Fibroblast of the aortic adventitia (primary cell): Measurements from ENCODE around the gene PRPH2. TPM values are rescaled to one million over a fixed set of nuclear protein-coding genes. Genes with fewer than 3 reads are reported as not detected.
"Not testable (repeated sequence)": the region's sequence is repeated elsewhere in the genome, so short reads cannot be mapped to it uniquely, and the experiment has no call there.

Experiments
- DNase-seq: peaks from one replicate; pipeline ENCODE4 v3.0.0-alpha.2; 2010; ENCODE audit warnings: low read depth
- H3K4me3 ChIP-seq: 2 replicates; pipeline ENCODE4 v1.5.1; 2011; ENCODE audit warnings: low read depth, mild to moderate bottlenecking, control low read depth, low read length, moderate library complexity
- CTCF ChIP-seq: IDR thresholded peaks from 2 replicates; pipeline ENCODE4 v1.5.1; 2011; ENCODE audit warnings: mild to moderate bottlenecking, low read length, control low read depth, inconsistent platforms; ENCODE audit not compliant: insufficient read depth
- total RNA-seq: library from RNA; depleted of rRNA; stranded (reverse); fragments of >200 nt; gene quantifications from 2 replicates; pipeline ENCODE4 v1.2.3, GENCODE V29; 2012; ENCODE audit warnings: low replicate concordance

Gene PRPH2
- total RNA-seq, 1 donor = 0.72 TPM

GRCh38 chr6:42711930-42712329 is 10.5 kb downstream of the PRPH2 start:
- H3K4me3 ChIP-seq = no peak overlapping the region
- TF ChIP-seq CTCF = no peak
- DNase-seq = no peak

- H3K4me3 ChIP-seq = no peak overlapping the region
- DNase-seq = no peak
- no peak for TF ChIP-seq CTCF
Observed at GRCh38 chr6:42710316-42710715, 12.1 kb downstream of the PRPH2 start.

GRCh38 chr6:42709871-42710270 is 12.5 kb downstream of the PRPH2 start:
- DNase-seq = no peak
- TF ChIP-seq CTCF = no peak
- no peak overlapping the region for H3K4me3 ChIP-seq

GRCh38 chr6:42708096-42708495 is 14.3 kb downstream of the PRPH2 start:
- TF ChIP-seq CTCF = no peak
- no peak for DNase-seq
- no peak overlapping the region for H3K4me3 ChIP-seq

- no peak for DNase-seq
Observed at GRCh38 chr6:42707595-42707994, 14.8 kb downstream of the PRPH2 start.

GRCh38 chr6:42704937-42705374 is 17.4 kb downstream of the PRPH2 start:
- no peak for TF ChIP-seq CTCF
- DNase-seq = no peak
- H3K4me3 ChIP-seq = no peak overlapping the region

More at GRCh38 chr6:42707595-42707994, 14.8 kb downstream of the PRPH2 start:
- H3K4me3 ChIP-seq = no peak overlapping the region
- TF ChIP-seq CTCF = no peak

GRCh38 chr6:42704251-42704936 is 18.0 kb downstream of the PRPH2 start:
- no peak for DNase-seq
- peak overlapping the region; percentile 44 for H3K4me3 ChIP-seq
- no peak for TF ChIP-seq CTCF

- DNase-seq, H3K4me3 ChIP-seq: not testable (repeated sequence)
Observed at GRCh38 chr6:42702786-42703185, 19.6 kb downstream of the PRPH2 start.
